ENCODE data around the gene PCNT.

DNA sequence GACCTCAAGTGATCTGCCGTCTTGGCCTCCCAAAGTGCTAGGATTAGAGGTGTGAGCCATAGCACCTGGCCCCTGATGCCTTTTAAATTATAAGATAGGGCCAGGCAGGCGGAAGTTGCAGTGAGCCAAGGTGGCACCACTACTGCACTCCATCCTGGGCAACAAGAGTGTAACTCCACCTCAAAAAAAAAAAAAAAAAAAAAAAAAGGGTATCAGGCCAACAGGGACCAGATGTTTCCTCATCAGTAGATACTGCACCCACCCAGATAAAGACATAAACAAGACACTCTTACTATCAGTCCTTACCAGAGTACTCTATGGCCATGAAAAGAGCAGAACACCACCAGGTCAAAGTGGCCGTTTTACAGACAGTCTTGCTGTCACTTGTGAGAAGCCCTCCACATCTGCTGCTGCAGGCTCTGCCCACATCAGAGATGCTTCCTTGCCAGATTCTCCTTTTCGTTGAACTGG is 3.6 kb upstream of the PCNT start:
- TF ChIP-seq EP300 (IDR thresholded peaks at IDR 0.05), result no peak
- TF ChIP-seq, protein P1, sequence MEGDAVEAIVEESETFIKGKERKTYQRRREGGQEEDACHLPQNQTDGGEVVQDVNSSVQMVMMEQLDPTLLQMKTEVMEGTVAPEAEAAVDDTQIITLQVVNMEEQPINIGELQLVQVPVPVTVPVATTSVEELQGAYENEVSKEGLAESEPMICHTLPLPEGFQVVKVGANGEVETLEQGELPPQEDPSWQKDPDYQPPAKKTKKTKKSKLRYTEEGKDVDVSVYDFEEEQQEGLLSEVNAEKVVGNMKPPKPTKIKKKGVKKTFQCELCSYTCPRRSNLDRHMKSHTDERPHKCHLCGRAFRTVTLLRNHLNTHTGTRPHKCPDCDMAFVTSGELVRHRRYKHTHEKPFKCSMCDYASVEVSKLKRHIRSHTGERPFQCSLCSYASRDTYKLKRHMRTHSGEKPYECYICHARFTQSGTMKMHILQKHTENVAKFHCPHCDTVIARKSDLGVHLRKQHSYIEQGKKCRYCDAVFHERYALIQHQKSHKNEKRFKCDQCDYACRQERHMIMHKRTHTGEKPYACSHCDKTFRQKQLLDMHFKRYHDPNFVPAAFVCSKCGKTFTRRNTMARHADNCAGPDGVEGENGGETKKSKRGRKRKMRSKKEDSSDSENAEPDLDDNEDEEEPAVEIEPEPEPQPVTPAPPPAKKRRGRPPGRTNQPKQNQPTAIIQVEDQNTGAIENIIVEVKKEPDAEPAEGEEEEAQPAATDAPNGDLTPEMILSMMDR (IDR thresholded peaks at IDR 0.05), result no peak
- no peak for TF ChIP-seq POLR2A (IDR thresholded peaks at IDR 0.05)
